BJ (cell line): ENCODE data around the gene NFATC2IP. TPM values are rescaled to one million over a fixed set of nuclear protein-coding genes. Genes with fewer than 3 reads are reported as not detected.

Source experiments
- CTCF ChIA-PET: fragments of 350-600 bp; formaldehyde crosslinking; extraction: SDS; loops from one replicate; lab custom pipeline; 2021; ENCODE audit warnings: antibody characterized with exemption, inconsistent platforms; lab: Yijun Ruan, JAX
- POLR2A ChIA-PET: fragments of 300-600 bp; sonication (Branson Sonifier 250); formaldehyde crosslinking; extraction: SDS; loops from one replicate; lab custom pipeline; 2021; ENCODE audit warnings: antibody characterized with exemption; lab: Charles Lee
- DNase-seq: peaks from one replicate; pipeline ENCODE4 v3.0.0-alpha.2; 2011; ENCODE audit warnings: low read depth
- H3K27me3 ChIP-seq: 2 replicates; pipeline ENCODE4 v1.6.0; 2011; ENCODE audit warnings: low read length; ENCODE audit not compliant: control insufficient read depth, insufficient read depth
- H3K36me3 ChIP-seq: 2 replicates; pipeline ENCODE4 v1.5.1; 2011; ENCODE audit warnings: low read length; ENCODE audit not compliant: control insufficient read depth, insufficient read depth
- H3K4me3 ChIP-seq: 2 replicates; pipeline ENCODE4 v1.5.1; 2011; ENCODE audit warnings: low read depth, mild to moderate bottlenecking, control low read depth, low read length
- CTCF ChIP-seq: IDR thresholded peaks from 2 replicates; pipeline ENCODE4 v1.5.1; 2011; ENCODE audit warnings: low read depth, mild to moderate bottlenecking, control low read depth, inconsistent platforms, low read length, moderate library complexity; ENCODE audit not compliant: insufficient read depth
- polyA plus RNA-seq: library from polyadenylated mRNA; depleted of rRNA; stranded (reverse); fragments of >200 nt; gene quantifications from 2 replicates; pipeline ENCODE4 v1.2.3, GENCODE V29; 2011

NFATC2IP gene
- polyA plus RNA-seq, 1 experiment = 30.7 TPM

GRCh38 chr16:28913946-28914724 lies 36.6 kb upstream of the NFATC2IP start:
- DNase-seq = no peak
- Histone ChIP-seq H3K27me3 (no peaks in the 10 kb centered on the region), H3K4me3 (no peak overlapping the region), H3K36me3 (peaks cover 15% of the 10 kb centered on the region)
- TF ChIP-seq CTCF = no peak
- CTCF ChIA-PET = interaction anchor here (0.6 to 0.9 kb wide), 2 partner anchors 9 to 10 kb away, joined by 3 read pairs; partner anchors contain the start of gene RABEP2
- POLR2A ChIA-PET = no interaction called here

DNA sequence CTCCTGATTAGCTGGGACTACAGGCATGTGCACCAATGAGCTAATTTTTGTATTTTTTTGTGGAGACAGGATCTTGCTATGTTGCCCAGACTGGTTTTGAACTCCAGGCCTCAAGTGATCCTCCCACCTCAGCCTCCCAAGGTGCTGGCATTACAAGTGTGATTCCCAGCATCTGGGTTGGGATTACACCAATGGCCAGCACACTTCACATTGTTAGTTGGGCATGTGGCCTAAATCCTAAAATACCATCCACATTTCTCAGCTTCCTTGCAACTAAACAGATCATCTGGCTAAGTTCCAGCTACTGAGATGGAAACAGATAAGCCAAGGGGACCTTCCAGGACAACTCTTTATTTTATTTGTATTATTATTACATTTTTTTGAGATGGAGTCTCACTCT lies 35.6 kb upstream of the NFATC2IP start:
- H3K27me3 ChIP-seq = no peaks in the 10 kb centered on the region
- DNase-seq = peak; percentile 30
- POLR2A ChIA-PET = no interaction called here
- TF ChIP-seq CTCF = no peak
- peaks cover 16% of the 10 kb centered on the region for H3K36me3 ChIP-seq
- no peak overlapping the region for H3K4me3 ChIP-seq
- CTCF ChIA-PET = interaction anchor here (0.7 to 1.0 kb wide), 2 partner anchors 15 to 30 kb away, joined by 3 to 5 read pairs; no protein-coding TSS in a partner anchor

- no peak for TF ChIP-seq CTCF
- Histone ChIP-seq H3K36me3 (peaks cover 16% of the 10 kb centered on the region), H3K27me3 (no peaks in the 10 kb centered on the region), H3K4me3 (no peak overlapping the region)
- no peak for DNase-seq
- ChIA-PET POLR2A (no interaction called here), CTCF (interaction anchor here (0.5 to 1.2 kb wide), 2 partner anchors 30 to 63 kb away, joined by 3 read pairs; no protein-coding TSS in a partner anchor)
Measured at GRCh38 chr16:28917095-28917494, 33.6 kb upstream of the NFATC2IP start.

- Histone ChIP-seq H3K4me3 (no peak overlapping the region), H3K27me3 (no peaks in the 10 kb centered on the region), H3K36me3 (peaks cover 12% of the 10 kb centered on the region)
- POLR2A ChIA-PET = no interaction called here
- TF ChIP-seq CTCF = no peak
- no peak for DNase-seq
- CTCF ChIA-PET = interaction anchor here (0.5 to 0.9 kb wide), 2 partner anchors 23 to 55 kb away, joined by 3 to 4 read pairs; no protein-coding TSS in a partner anchor
Measured at GRCh38 chr16:28918698-28919097, 32.0 kb upstream of the NFATC2IP start.

DNA sequence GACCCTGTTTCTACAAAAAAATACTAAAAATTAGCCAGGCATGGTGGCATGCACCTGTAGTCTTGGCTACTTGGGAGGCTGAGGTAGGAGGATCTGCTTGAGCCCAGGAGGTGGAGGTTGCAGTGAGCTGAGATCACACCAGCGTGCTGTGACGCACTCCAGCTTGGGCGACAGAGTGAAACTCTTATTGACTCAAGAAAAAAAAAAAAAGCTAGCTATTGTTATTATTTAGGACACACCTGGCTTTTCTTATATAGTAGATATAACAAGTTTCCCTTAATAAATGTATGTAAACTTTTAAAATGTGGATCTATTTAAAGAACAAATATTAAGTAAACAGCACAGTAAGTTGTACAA lies 27.5 kb upstream of the NFATC2IP start:
- no peak for DNase-seq
- no peak for TF ChIP-seq CTCF
- Histone ChIP-seq H3K27me3 (no peaks in the 10 kb centered on the region), H3K4me3 (no peak overlapping the region), H3K36me3 (peaks cover 5% of the 10 kb centered on the region)
- ChIA-PET POLR2A (interaction anchor here (0.6 kb wide), 1 partner anchor 27 kb away, joined by 3 read pairs; no protein-coding TSS in a partner anchor), CTCF (interaction anchor here (0.6 to 1.5 kb wide), 3 partner anchors 9 to 56 kb away, joined by 3 to 5 read pairs (median 3); no protein-coding TSS in a partner anchor)
